NCI-H510A treated with DMSO at 0.1 percent for 48 hours (cell line): ENCODE data around the gene TMSB4X.
"Not testable (repeated sequence)": the region's sequence is repeated elsewhere in the genome, so short reads cannot be mapped to it uniquely, and the experiment has no call there.

Source experiments
- DNase-seq: peaks from one replicate; lab custom pipeline; 2025; lab: John Stamatoyannopoulos, UW

TMSB4X gene

DNA sequence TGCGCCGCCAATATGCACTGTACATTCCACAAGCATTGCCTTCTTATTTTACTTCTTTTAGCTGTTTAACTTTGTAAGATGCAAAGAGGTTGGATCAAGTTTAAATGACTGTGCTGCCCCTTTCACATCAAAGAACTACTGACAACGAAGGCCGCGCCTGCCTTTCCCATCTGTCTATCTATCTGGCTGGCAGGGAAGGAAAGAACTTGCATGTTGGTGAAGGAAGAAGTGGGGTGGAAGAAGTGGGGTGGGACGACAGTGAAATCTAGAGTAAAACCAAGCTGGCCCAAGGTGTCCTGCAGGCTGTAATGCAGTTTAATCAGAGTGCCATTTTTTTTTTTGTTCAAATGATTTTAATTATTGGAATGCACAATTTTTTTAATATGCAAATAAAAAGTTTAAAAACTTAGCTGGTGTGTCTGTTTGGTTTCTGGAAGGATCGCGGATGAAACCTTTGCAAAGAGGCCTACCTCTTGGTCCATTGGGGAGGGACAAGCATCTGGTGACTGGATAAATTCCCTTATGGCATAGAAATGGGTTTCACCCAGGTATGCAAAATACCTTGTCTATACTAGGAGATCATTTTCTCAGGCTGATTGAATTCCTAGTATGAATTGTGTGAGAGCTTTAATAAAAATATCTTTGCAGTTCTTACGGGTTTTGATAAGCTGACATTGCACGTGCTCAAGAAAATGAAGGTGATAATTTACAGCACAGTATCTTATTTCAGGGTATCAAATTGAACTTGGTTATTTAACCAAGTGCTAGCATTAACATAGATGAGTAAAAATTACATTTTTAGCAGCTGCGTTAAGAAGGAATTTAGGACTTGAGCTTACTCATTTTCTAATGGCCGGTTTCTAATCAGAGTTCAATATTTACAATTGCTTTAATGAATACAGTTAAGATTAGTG lies 2.2 kb downstream of the TMSB4X start:
- DNase-seq, result not testable (repeated sequence)

DNA sequence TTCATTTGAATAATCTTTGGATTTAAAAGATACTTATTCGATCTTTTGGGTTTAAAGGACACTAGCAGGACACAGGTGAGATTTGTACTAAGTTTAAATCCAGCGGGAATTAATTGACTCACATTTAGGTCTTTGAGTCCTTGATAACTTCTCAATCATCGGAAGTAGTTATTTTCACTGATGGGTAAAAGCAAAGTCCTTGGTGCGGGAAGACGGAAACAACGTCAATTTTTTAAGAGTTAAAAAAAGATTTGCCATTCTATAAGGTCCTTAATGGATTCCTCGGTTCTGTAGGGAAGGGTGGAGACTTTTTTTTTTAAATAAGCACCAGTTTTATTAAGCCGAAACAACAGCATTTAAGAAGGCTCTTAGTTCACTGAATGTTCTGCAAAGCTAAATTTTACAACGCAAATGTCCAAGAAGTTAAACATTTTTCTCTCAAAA lies 2.9 kb downstream of the TMSB4X start:
- no peak for DNase-seq

DNA sequence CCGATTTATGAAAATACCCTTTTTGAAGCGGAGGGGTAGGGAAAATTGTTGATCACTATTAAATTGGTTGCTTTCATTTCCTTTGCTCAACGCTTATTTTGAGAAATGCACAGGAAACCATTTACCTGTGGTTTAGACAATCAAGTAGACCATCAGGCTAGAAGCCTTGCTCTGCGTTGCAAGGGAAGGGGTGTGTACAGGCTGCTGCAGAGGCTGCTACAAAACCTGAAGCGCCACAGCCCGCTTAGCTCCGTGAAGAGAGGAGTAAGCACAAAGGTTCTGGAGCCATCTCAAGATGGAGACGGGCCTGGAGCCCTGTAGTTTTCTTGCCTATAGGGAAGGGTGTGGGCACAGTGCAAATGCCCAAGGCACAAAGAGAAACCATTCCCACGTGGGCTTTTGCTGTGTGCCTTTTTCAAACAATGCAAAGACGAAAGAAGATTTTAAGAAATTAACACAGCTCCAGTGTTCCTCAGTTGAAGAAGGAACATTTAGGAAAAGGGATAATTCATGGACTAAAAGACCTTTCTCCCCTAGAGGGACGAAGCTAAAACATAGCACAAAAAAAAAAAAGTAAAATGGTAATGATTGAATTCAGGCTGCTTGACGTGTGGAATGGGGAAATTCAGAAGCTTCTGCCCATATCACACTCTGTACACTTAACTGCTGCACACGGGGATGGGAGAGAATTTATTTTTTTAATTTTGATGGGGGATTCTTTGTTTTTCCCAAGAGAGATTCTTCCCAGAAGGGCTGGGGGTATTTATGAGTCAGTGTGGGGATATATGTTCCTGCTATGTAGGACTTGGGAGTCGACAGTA lies 3.5 kb downstream of the TMSB4X start:
- peak; percentile 14 for DNase-seq

DNA sequence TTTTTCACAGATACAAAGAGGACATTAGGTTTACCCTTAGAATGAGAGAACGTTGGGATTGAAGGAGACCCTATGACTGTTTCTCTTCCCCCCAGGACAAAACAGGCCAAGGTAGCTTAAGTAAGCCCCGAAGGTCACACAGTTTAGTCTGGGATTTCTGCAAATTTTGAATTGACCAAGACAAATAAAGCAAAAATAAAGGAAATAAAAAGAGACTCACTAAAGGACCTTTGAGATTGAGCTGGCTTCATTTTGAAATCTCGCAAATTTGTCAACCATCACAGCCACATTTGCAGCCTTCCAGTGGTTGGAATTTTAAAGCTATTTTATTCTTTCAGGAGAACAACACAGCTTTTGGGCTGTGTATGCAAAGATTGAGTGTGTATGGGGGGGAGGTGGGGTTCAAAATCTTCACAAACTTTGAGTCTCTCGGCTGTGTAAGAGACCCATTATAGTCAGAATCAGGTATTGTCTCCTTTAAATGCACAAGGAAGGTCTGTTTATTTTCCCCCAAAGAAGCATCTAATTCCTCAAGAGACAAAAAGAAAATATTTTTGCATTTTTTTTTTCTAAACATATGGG lies 4.2 kb downstream of the TMSB4X start:
- no peak for DNase-seq

DNA sequence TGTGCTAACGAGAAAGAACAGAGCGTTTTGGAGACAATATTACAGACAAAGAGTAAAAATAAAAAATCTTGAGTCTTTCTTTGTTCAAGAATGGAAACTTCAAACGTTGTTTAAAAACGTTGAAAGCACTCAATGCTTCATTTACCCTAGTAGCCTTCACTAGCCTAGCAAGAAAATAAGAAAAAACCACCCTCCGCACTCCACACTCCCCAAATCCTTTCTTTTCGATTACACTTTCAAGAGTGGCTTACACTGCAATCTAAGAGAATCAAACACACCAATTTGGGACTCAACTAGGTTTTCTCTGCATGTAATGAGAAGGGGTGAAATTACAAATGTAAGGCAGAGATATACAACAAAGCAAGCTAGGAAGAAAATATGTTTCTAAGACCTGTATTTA lies 4.7 kb downstream of the TMSB4X start:
- DNase-seq, result no peak

DNA sequence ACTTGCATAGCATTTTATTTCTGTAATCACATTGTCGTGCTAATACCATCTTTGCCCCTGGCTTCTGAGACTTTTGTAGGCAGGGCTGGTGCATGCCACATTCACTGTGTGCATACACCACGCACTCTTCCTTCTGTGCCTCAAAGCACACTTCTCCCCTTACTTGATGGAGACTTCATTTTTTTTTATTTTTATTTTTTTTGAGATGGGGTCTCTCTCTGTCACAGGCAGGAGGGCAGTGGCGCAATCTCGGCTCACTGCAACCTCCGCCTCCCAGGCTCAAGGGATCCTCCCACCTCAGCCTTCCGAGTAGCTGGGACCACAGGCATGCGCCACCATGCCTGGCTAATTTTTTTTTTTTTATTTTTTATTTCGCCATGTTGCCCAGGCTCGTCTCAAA lies 5.1 kb downstream of the TMSB4X start:
- not testable (repeated sequence) for DNase-seq

DNA sequence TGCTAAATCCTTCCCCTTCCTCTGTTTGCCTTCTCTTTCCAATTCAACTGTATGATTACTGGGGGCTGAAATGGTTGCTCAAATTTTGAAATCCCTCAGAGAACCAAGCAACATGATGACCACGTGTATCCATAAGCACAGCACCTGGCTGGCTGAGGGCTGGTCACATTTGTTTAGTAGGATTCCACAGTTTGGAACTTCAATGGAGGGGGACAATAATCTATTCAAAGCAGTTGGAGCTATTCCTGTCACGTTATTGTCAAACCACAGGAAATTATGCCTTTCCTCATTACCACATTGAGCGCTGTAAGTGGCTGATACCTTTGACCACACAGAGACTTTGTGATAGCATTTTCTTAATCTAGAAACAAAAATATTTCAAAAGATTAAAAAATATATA lies 7.0 kb downstream of the TMSB4X start:
- DNase-seq, result no peak

DNA sequence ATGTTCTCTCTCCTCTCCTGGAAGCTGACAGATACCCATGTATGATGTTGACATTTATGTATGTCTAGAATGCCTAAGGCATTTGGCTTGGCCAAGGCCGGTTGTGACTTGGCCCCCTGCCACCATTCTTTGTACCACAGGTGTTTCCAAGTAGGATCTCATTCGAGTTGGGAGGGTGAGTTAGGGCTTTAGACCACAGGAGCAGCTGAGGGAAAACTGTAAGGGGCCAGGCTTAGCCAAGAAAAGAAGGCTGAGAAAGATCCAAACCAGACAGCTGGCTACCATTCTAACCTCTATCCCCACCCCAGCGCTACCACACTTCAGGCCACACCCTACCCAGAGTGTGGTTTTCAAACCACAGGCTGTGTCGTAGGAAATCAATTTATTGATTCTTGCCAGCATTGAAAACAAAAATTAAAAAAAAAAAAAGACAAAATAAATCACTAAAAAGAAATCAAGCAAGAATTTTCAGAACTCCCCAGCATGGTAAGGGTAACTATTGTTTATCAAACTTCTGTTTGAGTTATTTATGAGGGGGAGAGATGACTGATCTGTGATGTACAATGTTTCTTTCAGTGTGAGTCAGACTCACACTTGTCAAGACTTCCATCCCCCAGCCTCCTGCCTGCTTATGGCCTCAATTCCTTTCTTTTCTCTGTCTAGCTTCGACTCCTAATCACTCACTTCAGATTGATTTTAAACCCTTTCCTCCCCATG lies 9.9 kb downstream of the TMSB4X start:
- DNase-seq, result peak; percentile 27

DNA sequence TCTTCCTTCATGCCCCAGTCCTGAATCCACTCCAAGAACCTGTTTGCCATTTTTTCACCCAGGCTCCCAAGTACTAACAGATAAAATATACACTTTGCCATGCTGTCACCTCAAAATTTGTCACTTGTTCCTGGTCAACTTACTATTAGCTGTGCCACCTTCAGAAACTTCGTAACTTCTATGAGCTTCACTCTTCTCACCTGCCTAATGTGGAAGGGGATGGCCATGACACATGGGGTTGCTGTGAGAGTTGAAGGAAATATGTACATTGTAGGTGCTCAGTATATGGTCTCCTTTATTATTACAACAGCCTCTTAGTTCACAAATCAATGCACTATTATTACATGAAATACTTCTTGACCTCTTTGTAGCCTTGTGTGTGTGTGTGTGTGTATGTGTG lies 10.4 kb downstream of the TMSB4X start:
- DNase-seq, result no peak

DNA sequence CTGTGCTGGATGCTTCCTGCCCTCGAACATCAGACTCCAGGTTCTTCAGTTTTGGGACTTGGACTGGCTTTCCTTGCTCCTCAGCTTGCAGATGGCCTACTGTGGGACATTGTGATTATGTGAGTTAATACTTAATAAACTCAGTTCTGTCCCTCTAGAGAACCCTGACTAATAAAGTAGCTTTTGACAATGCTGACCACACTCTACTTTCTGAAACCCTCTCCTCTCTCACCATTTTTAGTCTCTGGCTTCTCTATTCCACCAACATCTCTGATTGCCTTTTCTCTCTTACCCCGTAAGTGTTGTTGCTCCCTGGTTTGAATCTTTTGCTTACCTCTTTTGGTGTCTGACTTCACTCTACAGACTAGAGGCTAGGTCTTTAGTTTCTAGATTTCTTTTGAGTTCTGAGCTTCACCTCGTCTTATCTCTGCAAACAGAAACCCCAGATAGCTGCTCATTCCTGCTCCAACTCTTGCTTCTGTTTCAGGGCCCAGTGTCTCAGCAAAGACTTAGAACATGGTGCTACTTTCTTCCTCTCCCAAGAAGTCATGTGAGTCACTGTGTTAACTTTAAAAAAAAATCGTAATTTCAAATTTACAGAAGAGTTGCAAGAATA lies 11.4 kb downstream of the TMSB4X start:
- DNase-seq, result no peak

DNA sequence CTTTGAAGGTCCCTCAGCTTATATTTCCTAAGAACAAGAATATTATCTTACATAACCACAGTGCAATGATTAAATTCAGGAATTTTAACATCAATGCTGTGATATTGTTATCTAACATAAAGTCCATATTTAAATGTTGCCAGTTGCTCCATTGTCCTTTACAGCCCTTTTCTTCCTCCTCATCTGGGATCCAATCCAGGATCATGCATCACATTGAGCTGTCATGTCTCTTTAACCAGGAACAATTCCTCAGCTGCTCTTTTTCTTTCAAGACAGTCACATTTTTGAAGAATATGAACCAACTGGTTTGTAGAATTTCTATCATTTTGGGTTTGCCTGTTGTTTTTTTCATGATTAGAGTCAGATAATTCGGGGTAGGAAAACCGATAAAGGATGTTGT lies 12.0 kb downstream of the TMSB4X start:
- DNase-seq, result no peak

DNA sequence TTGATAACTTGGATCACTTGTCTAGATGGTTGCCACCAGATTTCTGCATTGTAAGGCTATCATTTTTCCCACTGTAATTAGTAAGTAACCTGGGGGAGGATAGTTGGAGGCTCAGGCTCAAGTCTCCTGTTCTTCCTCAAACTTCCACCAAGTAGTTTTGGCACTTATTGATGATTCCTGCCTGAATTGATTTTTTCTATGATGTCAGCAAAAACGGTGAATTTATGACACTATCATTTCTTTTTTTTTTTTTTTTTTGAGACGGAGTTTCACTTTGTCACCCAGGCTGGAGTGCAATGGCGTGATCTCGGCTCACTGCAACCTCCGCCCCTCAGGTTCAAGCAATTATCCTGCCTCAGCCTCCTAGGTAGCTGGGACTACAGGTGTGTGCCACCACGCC lies 12.4 kb downstream of the TMSB4X start:
- DNase-seq, result no peak

DNA sequence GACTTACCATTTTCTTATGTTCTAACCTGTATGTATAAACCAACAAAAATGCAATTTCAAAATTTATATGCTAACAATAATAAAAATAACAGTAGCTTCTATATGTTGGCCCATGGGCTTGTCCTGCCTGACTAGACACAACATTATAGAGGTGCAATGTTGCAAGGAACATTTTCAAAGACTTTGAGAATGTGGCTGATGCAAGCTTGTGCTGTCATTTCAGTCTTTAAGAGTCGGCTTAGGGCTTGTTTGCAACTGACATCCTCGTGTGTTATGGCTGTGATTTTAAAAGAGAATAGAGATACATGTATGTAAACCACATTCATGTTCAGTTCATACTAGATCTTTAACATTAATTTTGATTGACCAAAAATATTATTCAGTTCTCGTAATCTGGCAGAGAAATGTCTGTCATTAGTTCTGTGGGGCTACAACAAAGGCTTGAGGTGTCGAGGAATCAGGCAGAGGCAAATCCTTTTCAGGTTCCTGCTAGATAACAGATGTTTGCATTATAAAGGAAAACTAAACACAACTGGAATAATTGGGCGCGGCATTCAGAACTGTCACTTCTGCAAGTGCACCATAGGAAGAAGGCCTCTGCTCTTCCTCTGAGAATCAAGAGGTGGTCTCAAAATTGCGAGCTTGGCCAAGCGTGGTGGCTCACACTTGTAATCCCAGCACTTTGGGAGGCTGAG lies 13.1 kb downstream of the TMSB4X start:
- no peak for DNase-seq

DNA sequence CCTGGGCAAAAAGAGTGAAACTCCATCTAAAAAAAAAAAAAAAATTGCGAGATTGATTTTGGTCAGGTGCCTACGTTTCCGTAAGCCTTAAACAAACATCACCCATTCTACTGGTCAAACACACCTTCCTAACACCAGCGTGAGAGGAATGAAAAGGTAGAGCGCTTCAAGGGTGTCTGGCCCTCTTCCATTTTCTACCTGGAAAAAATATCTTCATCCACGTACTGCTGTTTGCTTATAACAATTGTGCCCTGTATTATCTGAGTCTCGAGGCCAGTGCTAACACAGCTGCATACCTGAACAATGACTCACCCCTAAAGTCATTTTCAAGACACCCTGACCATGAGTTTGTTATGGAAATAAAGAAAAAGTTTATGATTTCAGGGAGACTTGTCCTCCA lies 13.9 kb downstream of the TMSB4X start:
- DNase-seq, result peak; percentile 60

DNA sequence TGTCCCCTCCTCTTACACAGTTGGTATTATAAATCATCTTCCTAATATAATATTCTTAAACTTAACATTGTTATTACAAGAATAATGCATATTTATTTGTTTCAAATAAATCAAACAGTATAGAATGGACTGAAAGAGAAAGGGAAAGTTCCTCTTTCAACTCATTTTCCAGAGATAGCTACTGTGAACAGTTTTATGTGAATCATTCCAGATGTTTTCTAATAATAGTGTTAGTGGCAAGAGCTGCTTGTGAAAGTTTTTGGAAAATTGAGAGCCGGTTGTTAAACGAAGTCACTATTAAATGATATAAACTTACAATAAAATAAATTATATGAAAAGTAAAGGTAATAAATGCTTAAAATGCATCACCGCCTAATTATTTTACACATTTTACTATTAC lies 14.6 kb downstream of the TMSB4X start:
- DNase-seq, result no peak

DNA sequence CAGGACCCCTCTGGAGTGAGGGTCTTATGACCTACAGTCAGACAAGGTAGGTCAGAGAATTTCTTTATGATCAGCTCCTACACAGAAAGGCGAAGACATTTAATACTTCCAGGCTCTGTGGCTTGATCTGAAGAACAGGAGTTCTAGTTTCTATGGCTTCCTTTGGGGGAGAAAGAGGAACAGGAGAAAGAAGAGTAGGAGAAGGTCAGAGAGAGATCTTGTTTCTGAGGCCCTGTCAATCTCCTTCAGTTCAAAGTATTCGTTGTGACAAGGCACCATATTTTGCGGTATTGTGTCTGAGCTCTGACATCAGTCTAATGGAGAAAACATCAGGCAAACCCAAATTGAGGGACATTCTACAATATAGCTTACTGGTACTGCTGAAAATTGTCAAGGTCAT lies 16.7 kb downstream of the TMSB4X start:
- DNase-seq, result no peak

DNA sequence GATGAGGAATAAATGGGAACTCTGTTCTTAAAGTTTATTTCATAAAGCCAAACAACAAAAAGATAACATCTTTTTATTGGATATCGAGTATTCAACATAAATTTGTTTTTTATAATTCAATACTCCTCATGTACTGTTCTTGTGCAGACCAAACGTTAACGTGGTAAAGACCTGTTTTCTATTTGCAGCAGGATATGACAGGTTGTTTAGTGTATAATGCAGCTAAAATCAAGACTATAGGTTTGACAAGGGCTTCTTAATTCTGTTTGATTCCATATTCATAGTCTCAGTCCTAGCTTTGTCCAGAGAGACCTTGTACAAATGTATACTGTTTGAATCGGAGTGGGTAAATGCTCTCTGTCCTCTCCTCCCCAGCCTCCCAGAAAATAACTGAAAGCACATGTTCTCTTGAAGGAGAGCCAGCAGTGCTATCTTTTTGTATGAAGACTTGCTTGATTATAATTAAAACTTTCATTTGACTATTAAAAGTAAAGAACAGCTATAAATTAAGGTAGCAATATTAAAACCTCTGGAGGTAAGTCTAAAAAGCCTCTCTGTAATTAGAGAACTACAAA lies 17.7 kb downstream of the TMSB4X start:
- no peak for DNase-seq

DNA sequence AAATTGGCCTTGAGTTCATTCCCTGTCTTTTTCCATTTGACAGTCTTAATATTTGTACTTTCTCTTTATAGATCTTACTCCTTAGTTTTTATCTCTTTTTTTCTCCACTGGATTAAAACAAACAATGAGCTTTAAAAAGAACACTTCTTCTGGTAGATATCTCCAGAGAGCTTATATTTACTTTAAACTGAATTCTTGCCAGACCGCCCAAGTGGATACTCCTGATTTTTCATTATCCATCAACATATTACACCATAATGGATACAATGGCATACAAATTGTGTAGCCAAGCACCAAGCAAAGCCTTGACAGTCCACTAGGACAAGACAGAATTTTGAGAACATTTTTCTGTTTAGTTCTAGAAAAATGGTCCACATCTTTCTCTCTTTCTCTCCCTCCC lies 18.9 kb downstream of the TMSB4X start:
- DNase-seq, result no peak

DNA sequence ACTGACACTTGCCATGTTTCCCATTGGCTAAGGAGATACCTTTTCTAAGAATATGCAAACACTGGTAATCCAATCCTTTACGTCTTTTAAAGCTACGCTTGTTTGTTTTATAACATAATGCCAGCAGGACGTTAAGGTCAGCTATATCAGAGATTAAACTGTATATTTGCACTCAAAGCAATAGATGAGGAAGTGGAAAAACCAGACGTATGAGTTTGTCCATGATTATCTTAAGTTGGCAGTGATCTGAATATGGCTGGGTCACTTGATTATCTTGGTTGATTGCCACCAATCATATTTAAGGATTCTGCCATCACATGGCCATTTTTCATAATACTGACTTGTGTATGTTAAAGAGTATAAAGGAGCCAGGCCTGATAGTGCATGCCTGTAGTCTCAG lies 19.4 kb downstream of the TMSB4X start:
- DNase-seq, result peak; percentile 65

DNA sequence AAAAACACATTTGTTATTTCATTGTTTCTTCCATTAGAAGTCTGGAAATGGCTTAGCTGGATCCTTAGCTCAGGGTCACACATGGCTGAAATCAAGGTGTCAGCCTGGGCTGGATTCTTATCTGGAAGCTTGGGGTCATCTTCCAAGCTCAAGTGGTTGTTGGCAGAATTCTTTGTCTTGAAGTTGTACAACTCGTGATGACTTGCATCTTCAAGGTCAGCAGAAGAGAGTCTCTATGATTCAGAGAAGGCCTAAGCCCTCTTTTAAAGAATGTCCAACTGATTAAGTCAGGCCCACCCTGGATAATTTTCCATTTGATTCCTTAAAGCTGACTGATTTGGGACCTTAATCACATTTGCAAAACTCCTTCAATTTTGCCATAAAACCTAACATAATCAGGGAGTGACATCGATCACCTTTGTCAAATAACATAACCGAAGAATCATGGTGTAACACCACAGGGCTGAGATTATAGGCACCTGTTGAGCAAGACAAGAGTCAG lies 22.1 kb downstream of the TMSB4X start:
- DNase-seq, result no peak
